ENCODE results near the gene OR2D2. TPM values are rescaled to one million over a fixed set of nuclear protein-coding genes. Genes with fewer than 3 reads are reported as not detected.
"Not testable (repeated sequence)": the region's sequence is repeated elsewhere in the genome, so short reads cannot be mapped to it uniquely, and the experiment has no call there.

The OR2D2 gene
- total RNA-seq, 1 experiment from 2014 or later = 0.20 TPM

GRCh38 chr11:6911948-6912347 is 19.6 kb upstream of the OR2D2 start:
- Histone ChIP-seq H3K79me2 (ENCODE audit: insufficient read depth, low read length) (no peaks in the 10 kb centered on the region), H3K9me3 (ENCODE audit: control insufficient read depth in 1 of 2, insufficient read depth in 1 of 2, low read depth in 1 of 2, low read length in 2 of 2) (no peaks in the 10 kb centered on the region), H3K27me3 (ENCODE audit: insufficient read depth, low read length) (no peaks in the 10 kb centered on the region; the same call in 1 of the 2 replicates), H3K9ac (ENCODE audit: low read length) (no peak overlapping the region), H3K4me1 (ENCODE audit: control insufficient read depth in 1 of 2, insufficient read depth in 2 of 2, low read length in 2 of 2) (no peaks in the 10 kb centered on the region), H3K27ac (ENCODE audit: low read depth, low read length) (no peak overlapping the region), H3K4me2 (ENCODE audit: low read length) (no peak overlapping the region), H4K20me1 (ENCODE audit: insufficient read depth) (no peaks in the 10 kb centered on the region), H3K4me3 (replicated peaks in 1 of 2; ENCODE audit: low read depth in 1 of 2, low read length in 2 of 2) (no peak overlapping the region), H3K9me2 (ENCODE audit: insufficient read depth) (no peaks in the 10 kb centered on the region), H3K36me3 (ENCODE audit: control insufficient read depth in 1 of 2, insufficient read depth in 2 of 2, low read length in 2 of 2) (no peaks in the 10 kb centered on the region), H2AFZ (ENCODE audit: low read depth, low read length, poor library complexity, severe bottlenecking) (no peak overlapping the region)
- intact Hi-C loops (cut with micrococcal nuclease) = no loop called here
- POLR2A ChIA-PET = no interaction called here
- ATAC-seq (no peak; the same call in 1 of the 2 replicates), DNase-seq (ENCODE audit: low read depth, low spot score) (no peak)
- CTCF ChIA-PET = no interaction called here
- no TSS peak for BruUV-seq (replicated peaks)
- TF ChIP-seq SRF (IDR thresholded peaks at IDR 0.05; ENCODE audit: low read depth) = no peak
- RAD21 ChIA-PET (ENCODE audit: low non-redundant PET in 1 of 2, low total read pairs in 2 of 2, uncharacterized antibody in 2 of 2, unreplicated experiment in 2 of 2) = no interaction called here

- H3K4me1 ChIP-seq (ENCODE audit: control insufficient read depth in 1 of 2, insufficient read depth in 2 of 2, low read length in 2 of 2) = no peaks in the 10 kb centered on the region
- H3K9me3 ChIP-seq (ENCODE audit: control insufficient read depth in 1 of 2, insufficient read depth in 1 of 2, low read depth in 1 of 2, low read length in 2 of 2) = no peaks in the 10 kb centered on the region
- H2AFZ ChIP-seq (ENCODE audit: low read depth, low read length, poor library complexity, severe bottlenecking) = no peak overlapping the region
- CTCF ChIA-PET = no interaction called here
- no peaks in the 10 kb centered on the region; the same call in 1 of the 2 replicates for H3K27me3 ChIP-seq (ENCODE audit: insufficient read depth, low read length)
- no TSS peak for BruUV-seq (replicated peaks)
- TF ChIP-seq EGR1 (IDR thresholded peaks at IDR 0.05; ENCODE audit: low read depth) (no peak), MAX (IDR thresholded peaks at IDR 0.05) (no peak), JUND (IDR thresholded peaks at IDR 0.05) (no peak), SP1 (IDR thresholded peaks at IDR 0.05; ENCODE audit: low read depth) (no peak)
- no peaks in the 10 kb centered on the region for H3K9me2 ChIP-seq (ENCODE audit: insufficient read depth)
- no peak overlapping the region for H3K4me2 ChIP-seq (ENCODE audit: low read length)
- no peak for ATAC-seq
- H3K9ac ChIP-seq (ENCODE audit: low read length) = no peak overlapping the region
- POLR2A ChIA-PET = no interaction called here
- H3K36me3 ChIP-seq (ENCODE audit: control insufficient read depth in 1 of 2, insufficient read depth in 2 of 2, low read length in 2 of 2) = no peaks in the 10 kb centered on the region
- H3K27ac ChIP-seq (ENCODE audit: low read depth, low read length) = no peak overlapping the region
- H3K4me3 ChIP-seq (replicated peaks in 1 of 2; ENCODE audit: low read depth in 1 of 2, low read length in 2 of 2) = no peak overlapping the region
- intact Hi-C loops (cut with micrococcal nuclease) = no loop called here
- H4K20me1 ChIP-seq (ENCODE audit: insufficient read depth) = no peaks in the 10 kb centered on the region
- RAD21 ChIA-PET (ENCODE audit: low non-redundant PET in 1 of 2, low total read pairs in 2 of 2, uncharacterized antibody in 2 of 2, unreplicated experiment in 2 of 2) = no interaction called here
- H3K79me2 ChIP-seq (ENCODE audit: insufficient read depth, low read length) = no peaks in the 10 kb centered on the region
- DNase-seq (ENCODE audit: low read depth, low spot score) = no peak
Measured at GRCh38 chr11:6911378-6911777, 19.1 kb upstream of the OR2D2 start.

- H3K4me1 ChIP-seq (ENCODE audit: control insufficient read depth in 1 of 2, insufficient read depth in 2 of 2, low read length in 2 of 2); intact Hi-C loops (cut with micrococcal nuclease); H3K27ac ChIP-seq (ENCODE audit: low read depth, low read length); ATAC-seq; CTCF ChIA-PET; H3K4me3 ChIP-seq (replicated peaks in 1 of 2; ENCODE audit: low read depth in 1 of 2, low read length in 2 of 2); H3K4me2 ChIP-seq (ENCODE audit: low read length); H3K79me2 ChIP-seq (ENCODE audit: insufficient read depth, low read length); H3K27me3 ChIP-seq (ENCODE audit: insufficient read depth, low read length); RAD21 ChIA-PET (ENCODE audit: low non-redundant PET in 1 of 2, low total read pairs in 2 of 2, uncharacterized antibody in 2 of 2, unreplicated experiment in 2 of 2); H3K36me3 ChIP-seq (ENCODE audit: control insufficient read depth in 1 of 2, insufficient read depth in 2 of 2, low read length in 2 of 2); DNase-seq (ENCODE audit: low read depth, low spot score); H2AFZ ChIP-seq (ENCODE audit: low read depth, low read length, poor library complexity, severe bottlenecking); BruUV-seq (replicated peaks); H3K9me2 ChIP-seq (ENCODE audit: insufficient read depth); H4K20me1 ChIP-seq (ENCODE audit: insufficient read depth); H3K9me3 ChIP-seq (ENCODE audit: control insufficient read depth in 1 of 2, insufficient read depth in 1 of 2, low read depth in 1 of 2, low read length in 2 of 2); H3K9ac ChIP-seq (ENCODE audit: low read length): not testable (repeated sequence)
- POLR2A ChIA-PET = interaction anchor here (0.9 kb wide), 1 partner anchor 21 kb away, joined by 4 read pairs; the partner anchor contains the start of gene ZNF215
Measured at GRCh38 chr11:6904804-6905203, 12.5 kb upstream of the OR2D2 start.

Measured in HCT116 (cell line).